ENCODE data around the gene GSK3A. TPM values are rescaled to one million over a fixed set of nuclear protein-coding genes. Genes with fewer than 3 reads are reported as not detected.

GSK3A gene
- total and polyA plus RNA-seq, 7 donors = 48.7 to 117 (median 64.8) TPM

- no peak for ATAC-seq
- no peak for TF ChIP-seq CTCF (IDR thresholded peaks at IDR 0.05)
- H3K4me3 ChIP-seq = no peak overlapping the region
- no peak for DNase-seq
- intact Hi-C loops (cut with DNase I) = no loop called here
- H3K36me3 ChIP-seq (ENCODE audit: insufficient read depth in 1 of 2, low read depth in 1 of 2) = peaks cover 0 to 17% of the 10 kb centered on the region in 2 donors
- no peak overlapping the region for H3K27ac ChIP-seq
- WGBS, 3 donors = 84 to 89% (median 87%) methylated on average over 3 of the region's 3 CpGs
- H3K4me1 ChIP-seq = no peaks in the 10 kb centered on the region
- no peaks in the 10 kb centered on the region for H3K27me3 ChIP-seq (ENCODE audit: insufficient read depth in 3 of 3, low read length in 2 of 3)
- peaks cover 6% of the 10 kb centered on the region for H3K9me3 ChIP-seq
These were observed 48.7 kb downstream of the GSK3A start for GRCh38 chr19:42193706-42194105.

- no peak for DNase-seq
- Histone ChIP-seq H3K4me1 (no peaks in the 10 kb centered on the region), H3K4me3 (no peak overlapping the region), H3K27me3 (ENCODE audit: insufficient read depth in 3 of 3, low read length in 2 of 3) (no peaks in the 10 kb centered on the region), H3K27ac (no peak overlapping the region), H3K36me3 (ENCODE audit: insufficient read depth in 1 of 2, low read depth in 1 of 2) (peaks cover 0 to 13% of the 10 kb centered on the region in 2 donors), H3K9me3 (peaks cover 6% of the 10 kb centered on the region)
- TF ChIP-seq CTCF (IDR thresholded peaks at IDR 0.05) = no peak
- no peak for ATAC-seq
- intact Hi-C loops (cut with DNase I) = no loop called here
- 38 to 58% (median 50%) methylated on average over 1 of the region's 1 CpG for WGBS, 3 donors
These were observed 49.1 kb downstream of the GSK3A start for GRCh38 chr19:42193294-42193693.

GRCh38 chr19:42191855-42192254, 50.5 kb downstream of the GSK3A start:
- intact Hi-C loops (cut with DNase I) = no loop called here
- 65 to 67% (median 67%) methylated on average over 3 of the region's 3 CpGs for WGBS, 3 donors
- Histone ChIP-seq H3K9me3 (peaks cover 6% of the 10 kb centered on the region), H3K36me3 (ENCODE audit: insufficient read depth in 1 of 2, low read depth in 1 of 2) (no peaks in the 10 kb centered on the region), H3K27me3 (ENCODE audit: insufficient read depth in 3 of 3, low read length in 2 of 3) (no peaks in the 10 kb centered on the region), H3K27ac (no peak overlapping the region), H3K4me3 (no peak overlapping the region), H3K4me1 (no peaks in the 10 kb centered on the region)
- no peak for TF ChIP-seq CTCF (IDR thresholded peaks at IDR 0.05)
- DNase-seq (no peak), ATAC-seq (no peak)

- 56 to 74% (median 64%) methylated on average over 1 of the region's 1 CpG for WGBS, 3 donors
- intact Hi-C loops (cut with DNase I) = no loop called here
These were observed 51.1 kb downstream of the GSK3A start for GRCh38 chr19:42191330-42191729.

More at GRCh38 chr19:42191330-42191729, 51.1 kb downstream of the GSK3A start:
- TF ChIP-seq CTCF (IDR thresholded peaks at IDR 0.05) = no peak
- no peak for ATAC-seq
- Histone ChIP-seq H3K9me3 (peaks cover 6% of the 10 kb centered on the region), H3K4me3 (no peak overlapping the region), H3K36me3 (ENCODE audit: insufficient read depth in 1 of 2, low read depth in 1 of 2) (no peaks in the 10 kb centered on the region), H3K27me3 (ENCODE audit: insufficient read depth in 3 of 3, low read length in 2 of 3) (peaks cover 0 to 1% (median 0%) of the 10 kb centered on the region in 3 donors), H3K27ac (no peak overlapping the region), H3K4me1 (no peaks in the 10 kb centered on the region)
- no peak for DNase-seq
